HG03045 (cell line): ENCODE data around the gene KLHL36.

Experiments used
- ATAC-seq: cut with Tn5 transposase; IDR thresholded peaks from one replicate; pipeline ENCODE4 v1.9.1; 2021; ENCODE audit warnings: mild to moderate bottlenecking, moderate library complexity; ENCODE audit not compliant: unreplicated experiment

KLHL36 gene

GRCh38 chr16:84641643-84642358 is 6.5 kb upstream of the KLHL36 start:
- ATAC-seq, result no peak

GRCh38 chr16:84643180-84643583 is 5.1 kb upstream of the KLHL36 start:
- ATAC-seq, result no peak

- no peak for ATAC-seq
These were observed 4.6 kb upstream of the KLHL36 start for GRCh38 chr16:84643674-84644073.

- ATAC-seq, result peak; percentile 62
These were observed 542 bp downstream of the KLHL36 start for GRCh38 chr16:84648595-84649510.

GRCh38 chr16:84649511-84649861 is 1.2 kb downstream of the KLHL36 start:
- no peak for ATAC-seq

- no peak for ATAC-seq
These were observed 2.0 kb downstream of the KLHL36 start for GRCh38 chr16:84650062-84650991.

- ATAC-seq, result no peak
These were observed 4.3 kb downstream of the KLHL36 start for GRCh38 chr16:84652566-84652965.

- ATAC-seq, result no peak
These were observed 5.9 kb downstream of the KLHL36 start for GRCh38 chr16:84654238-84654637.

GRCh38 chr16:84654998-84655397 is 6.7 kb downstream of the KLHL36 start:
- no peak for ATAC-seq

GRCh38 chr16:84656649-84657048 is 8.3 kb downstream of the KLHL36 start:
- no peak for ATAC-seq

GRCh38 chr16:84657229-84657837 is 9.0 kb downstream of the KLHL36 start:
- no peak for ATAC-seq

GRCh38 chr16:84658690-84659089 is 10.4 kb downstream of the KLHL36 start:
- ATAC-seq, result no peak

GRCh38 chr16:84659656-84660300 is 11.5 kb downstream of the KLHL36 start:
- no peak for ATAC-seq

- ATAC-seq, result no peak
These were observed 12.7 kb downstream of the KLHL36 start for GRCh38 chr16:84660973-84661372.

- no peak for ATAC-seq
These were observed 13.2 kb downstream of the KLHL36 start for GRCh38 chr16:84661418-84662060.

- ATAC-seq, result no peak
These were observed 14.2 kb downstream of the KLHL36 start for GRCh38 chr16:84662471-84662870.

- peak; percentile 61 for ATAC-seq
These were observed 15.3 kb downstream of the KLHL36 start for GRCh38 chr16:84663433-84664101.

GRCh38 chr16:84665359-84665758 is 17.0 kb downstream of the KLHL36 start:
- ATAC-seq, result no peak

GRCh38 chr16:84665843-84666242 is 17.5 kb downstream of the KLHL36 start:
- ATAC-seq, result no peak
